Subcutaneous abdominal adipose tissue (tissue), 5 donors: ENCODE measurements around the gene TPT1.
"Not testable (repeated sequence)": the region's sequence is repeated elsewhere in the genome, so short reads cannot be mapped to it uniquely, and the experiment has no call there.

Experiments used
- H3K27ac ChIP-seq: one replicate; pipeline ENCODE4 v1.7.0; 2013; ENCODE audit warnings: low read depth, mild to moderate bottlenecking, inconsistent platforms, low read length, moderate library complexity
- H3K27me3 ChIP-seq, 5 donors: one replicate each; pipeline ENCODE4 v1.7.0; 2013; ENCODE audit warnings: low read length in 5 of 5, inconsistent platforms in 1 of 5; ENCODE audit not compliant: control insufficient read depth in 5 of 5, insufficient read depth in 4 of 5
- H3K36me3 ChIP-seq, 5 donors: one replicate each; pipeline ENCODE4 v1.7.0; 2013; ENCODE audit warnings: low read length in 5 of 5; ENCODE audit not compliant: control insufficient read depth in 5 of 5, insufficient read depth in 5 of 5
- H3K4me1 ChIP-seq, 5 donors: one replicate each; pipeline ENCODE4 v1.7.0; 2013; ENCODE audit warnings: low read length in 5 of 5, mild to moderate bottlenecking in 3 of 5, moderate library complexity in 1 of 5; ENCODE audit not compliant: control insufficient read depth in 5 of 5, insufficient read depth in 5 of 5
- H3K4me3 ChIP-seq, 5 donors: one replicate each; pipeline ENCODE4 v1.7.0; 2013; ENCODE audit warnings: low read length in 5 of 5, low read depth in 1 of 5
- H3K9ac ChIP-seq, 5 donors: one replicate each; pipeline ENCODE4 v1.7.0; 2013; ENCODE audit warnings: low read length in 5 of 5, mild to moderate bottlenecking in 4 of 5, moderate library complexity in 3 of 5
- H3K9me3 ChIP-seq, 5 donors: one replicate each; pipeline ENCODE4 v1.7.0; 2013; ENCODE audit warnings: low read length in 5 of 5; ENCODE audit not compliant: control insufficient read depth in 5 of 5
- donor health status: healthy.
- donor health status: healthy.
- donor health status: healthy.
- donor health status: healthy.
- donor health status: healthy.

The TPT1 gene

DNA sequence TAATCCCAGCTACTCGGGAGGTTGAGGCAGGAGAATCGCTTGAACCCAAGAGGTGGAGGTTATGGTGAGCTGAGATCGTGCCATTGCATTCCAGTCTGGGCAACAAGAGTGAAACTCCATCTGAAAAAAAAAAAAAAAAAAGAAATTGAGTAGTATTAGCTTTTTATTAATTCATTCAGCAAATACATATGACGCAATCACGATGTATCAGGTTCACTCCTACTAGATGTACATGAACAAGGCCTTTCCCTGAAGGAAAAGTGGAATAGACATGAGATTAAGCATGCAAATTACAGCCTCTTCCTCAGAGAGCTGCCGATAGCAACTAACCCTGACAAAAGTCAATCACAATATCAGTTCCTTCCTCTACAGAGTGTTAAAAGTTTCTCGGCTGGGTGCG, 9.2 kb upstream of the TPT1 start:
- H3K27ac ChIP-seq = no peak overlapping the region
- no peaks in the 10 kb centered on the region for H3K4me1 ChIP-seq
- H3K9me3 ChIP-seq = no peaks in the 10 kb centered on the region
- H3K27me3 ChIP-seq = no peaks in the 10 kb centered on the region
- H3K4me3 ChIP-seq = no peak overlapping the region
- H3K9ac ChIP-seq = no peak overlapping the region
- H3K36me3 ChIP-seq = peaks cover 4 to 60% (median 35%) of the 10 kb centered on the region in 5 donors

GRCh38 chr13:45349438-45349837, 8.5 kb upstream of the TPT1 start:
- Histone ChIP-seq H3K4me1 (no peaks in the 10 kb centered on the region), H3K9ac (no peak overlapping the region), H3K9me3 (no peaks in the 10 kb centered on the region), H3K27ac (no peak overlapping the region), H3K36me3 (peaks cover 4 to 58% (median 32%) of the 10 kb centered on the region in 5 donors), H3K4me3 (no peak overlapping the region), H3K27me3 (no peaks in the 10 kb centered on the region)

DNA sequence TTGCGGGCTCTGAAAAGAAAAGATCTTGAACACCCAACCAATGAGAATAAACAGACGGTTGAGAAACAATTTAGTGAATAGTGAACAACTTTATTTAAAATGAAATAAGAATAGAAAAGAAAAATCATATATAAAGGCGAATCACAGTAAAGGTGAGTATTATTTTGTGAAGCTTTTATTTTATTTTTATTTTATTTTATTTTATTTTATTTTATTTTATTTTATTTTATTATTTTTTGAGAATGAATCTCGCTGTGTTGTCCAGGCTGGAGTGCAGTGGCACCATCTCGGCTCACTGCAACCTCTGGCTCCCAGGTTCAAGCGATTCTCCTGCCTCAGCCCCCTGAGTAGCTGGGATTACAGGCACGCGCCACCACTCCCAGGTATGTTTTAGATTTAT, 3.1 kb upstream of the TPT1 start:
- H3K27ac ChIP-seq = not testable (repeated sequence)
- H3K4me1 ChIP-seq = peaks cover 1 to 26% (median 17%) of the 10 kb centered on the region in 5 donors

DNA sequence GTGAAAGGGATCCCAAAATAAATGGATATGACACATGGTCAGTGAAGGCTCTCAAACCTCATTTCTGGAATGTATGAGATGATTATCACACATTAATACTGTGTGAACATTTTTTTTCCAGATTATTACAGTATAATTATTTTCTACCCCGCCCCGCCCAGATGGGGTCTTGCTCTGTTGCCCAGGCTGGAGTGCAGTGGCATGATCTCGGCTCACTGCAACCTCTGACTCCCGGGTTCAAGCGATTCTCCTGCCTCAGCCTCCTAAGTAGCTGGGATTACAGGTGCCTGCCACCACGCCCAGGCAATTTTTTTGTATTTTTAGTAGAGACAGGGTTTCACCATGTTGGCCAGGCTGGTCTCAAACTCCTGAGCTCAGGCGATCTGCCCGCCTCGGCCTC, 2.1 kb upstream of the TPT1 start:
- not testable (repeated sequence) for H3K4me3 ChIP-seq, H3K9me3 ChIP-seq, H3K27me3 ChIP-seq, H3K27ac ChIP-seq, H3K9ac ChIP-seq
- Histone ChIP-seq H3K36me3 (peaks cover 18 to 38% (median 31%) of the 10 kb centered on the region in 5 donors), H3K4me1 (peaks cover 4 to 36% (median 27%) of the 10 kb centered on the region in 5 donors)

More for the DNA sequence above, 3.1 kb upstream of the TPT1 start:
- H3K9ac ChIP-seq, H3K9me3 ChIP-seq, H3K4me3 ChIP-seq, H3K27me3 ChIP-seq: not testable (repeated sequence)
- H3K36me3 ChIP-seq = peaks cover 10 to 34% (median 21%) of the 10 kb centered on the region in 5 donors

- Histone ChIP-seq H3K27ac (peak overlapping the region; percentile 100), H3K36me3 (peaks cover 21 to 38% (median 35%) of the 10 kb centered on the region in 5 donors)
Observed at GRCh38 chr13:45342668-45343067, 1.7 kb upstream of the TPT1 start.

DNA sequence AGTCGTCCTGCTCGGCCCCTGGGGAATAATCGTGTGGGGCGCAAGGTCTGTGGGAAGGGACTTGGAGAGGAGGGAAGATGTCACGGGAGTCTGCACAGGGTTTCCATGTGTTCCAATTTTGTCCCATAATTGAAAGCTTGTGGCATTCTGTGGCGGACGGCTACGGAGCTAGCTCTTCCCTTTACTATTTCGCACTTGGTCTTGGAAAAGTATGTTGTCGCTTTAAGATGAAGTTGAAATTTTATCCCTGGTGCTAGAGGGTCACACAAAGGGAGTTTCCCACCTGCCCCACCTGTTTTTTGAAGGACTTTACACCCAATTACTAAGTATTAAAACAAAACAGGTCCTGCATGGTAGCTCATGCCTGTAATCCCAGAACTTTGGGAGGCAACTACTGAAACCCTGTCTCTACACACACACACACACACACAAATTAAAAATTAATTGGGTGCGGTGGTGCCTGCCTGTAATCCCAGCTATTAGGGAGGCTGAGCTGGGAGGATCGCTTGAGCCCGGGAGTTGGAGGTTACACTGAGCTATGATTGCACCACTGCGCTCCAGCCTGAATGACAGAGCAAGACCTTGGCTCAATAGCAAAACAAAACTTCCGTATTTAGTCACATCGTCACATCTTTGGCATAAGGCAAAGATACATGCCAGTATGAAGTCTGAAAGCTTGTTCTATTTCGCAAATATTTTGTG, 967 bp upstream of the TPT1 start:
- H3K4me1 ChIP-seq = peaks cover 4 to 47% (median 37%) of the 10 kb centered on the region in 5 donors
- peaks cover 28 to 41% (median 39%) of the 10 kb centered on the region in 5 donors for H3K36me3 ChIP-seq
- peak overlapping the region; percentile 100 for H3K27ac ChIP-seq

More at GRCh38 chr13:45342668-45343067, 1.7 kb upstream of the TPT1 start:
- not testable (repeated sequence) for H3K9me3 ChIP-seq, H3K27me3 ChIP-seq
- H3K4me3 ChIP-seq = peak overlapping the region in 2 of 5 donors; percentile 83 to 94
- H3K4me1 ChIP-seq = peaks cover 4 to 40% (median 31%) of the 10 kb centered on the region in 5 donors
- H3K9ac ChIP-seq = peak overlapping the region in 1 of 5 donors; percentile 88

DNA sequence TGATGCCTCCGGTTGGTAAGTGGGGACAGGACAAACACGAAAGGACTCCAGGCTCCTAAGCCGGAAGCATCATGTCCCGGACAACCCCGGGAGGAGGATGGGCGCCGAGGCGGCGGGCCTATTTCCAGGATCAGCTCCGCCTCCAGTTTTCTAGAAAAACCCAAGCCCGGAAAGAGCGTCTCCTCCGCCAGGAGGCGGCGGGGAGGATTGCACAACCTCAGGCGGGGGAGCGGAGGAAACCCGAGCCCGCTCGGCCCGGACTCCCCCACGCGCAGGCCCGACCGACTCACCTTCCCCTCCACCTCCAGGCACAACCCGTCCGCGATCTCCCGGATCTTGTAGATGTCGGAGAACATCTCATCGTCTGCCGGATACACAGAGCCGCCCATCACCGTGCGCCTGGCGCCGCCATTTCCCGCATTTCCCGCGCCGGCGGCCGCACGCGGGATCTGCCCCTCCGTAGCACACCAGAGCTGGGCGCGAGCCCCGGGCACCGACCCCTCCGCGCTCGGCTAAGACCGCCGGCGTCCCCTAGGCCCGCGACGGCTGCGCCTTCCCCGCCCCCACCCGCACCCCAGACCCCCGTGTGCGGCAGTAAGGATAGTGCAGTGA, 455 bp downstream of the TPT1 start:
- Histone ChIP-seq H3K36me3 (peaks cover 36 to 51% (median 48%) of the 10 kb centered on the region in 5 donors), H3K9me3 (no peaks in the 10 kb centered on the region), H3K4me3 (peak overlapping the region; percentile 88 to 94 (median 90)), H3K4me1 (peaks cover 4 to 60% (median 48%) of the 10 kb centered on the region in 5 donors), H3K27me3 (no peaks in the 10 kb centered on the region), H3K27ac (peak overlapping the region; percentile 100), H3K9ac (peak overlapping the region; percentile 89 to 100 (median 98))

More for the DNA sequence above, 967 bp upstream of the TPT1 start:
- Histone ChIP-seq H3K4me3 (peak overlapping the region; percentile 67 to 94 (median 86)), H3K9ac (peak overlapping the region; percentile 85 to 95 (median 92)), H3K27me3 (no peaks in the 10 kb centered on the region), H3K9me3 (no peaks in the 10 kb centered on the region)

- Histone ChIP-seq H3K9ac (peak overlapping the region; percentile 63 to 100 (median 98)), H3K27me3 (no peaks in the 10 kb centered on the region), H3K27ac (peak overlapping the region; percentile 100), H3K4me1 (peaks cover 4 to 67% (median 51%) of the 10 kb centered on the region in 5 donors), H3K36me3 (peaks cover 40 to 58% (median 55%) of the 10 kb centered on the region in 5 donors), H3K9me3 (no peaks in the 10 kb centered on the region), H3K4me3 (peak overlapping the region; percentile 88 to 94 (median 90))
Observed at GRCh38 chr13:45339867-45340266, 1.1 kb downstream of the TPT1 start.

DNA sequence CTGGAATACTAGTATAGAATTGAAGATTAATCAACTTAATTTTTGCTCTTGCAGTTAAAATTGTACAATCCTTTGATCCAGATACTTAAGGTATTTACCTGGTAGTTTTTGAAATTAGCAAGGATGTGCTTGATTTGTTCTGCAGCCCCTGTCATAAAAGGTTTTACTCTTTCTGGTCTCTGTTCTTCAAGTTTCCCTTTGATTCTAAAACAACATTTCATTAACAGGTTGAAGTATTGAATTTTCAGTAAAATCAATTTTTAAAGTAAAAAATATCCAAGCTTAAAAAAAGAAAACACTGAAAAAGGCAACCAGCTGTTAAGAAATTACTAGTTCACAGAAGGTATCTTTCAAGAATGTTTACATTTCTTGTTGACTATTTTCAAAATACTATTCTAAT, 1.6 kb downstream of the TPT1 start:
- H3K9ac ChIP-seq = peak overlapping the region; percentile 63 to 100 (median 98)
- peaks cover 4 to 71% (median 55%) of the 10 kb centered on the region in 5 donors for H3K4me1 ChIP-seq
- H3K27ac ChIP-seq = peak overlapping the region; percentile 100
- no peaks in the 10 kb centered on the region for H3K9me3 ChIP-seq
- no peaks in the 10 kb centered on the region for H3K27me3 ChIP-seq
- peaks cover 40 to 58% (median 52%) of the 10 kb centered on the region in 5 donors for H3K36me3 ChIP-seq
- H3K4me3 ChIP-seq = peak overlapping the region; percentile 88 to 94 (median 90)

DNA sequence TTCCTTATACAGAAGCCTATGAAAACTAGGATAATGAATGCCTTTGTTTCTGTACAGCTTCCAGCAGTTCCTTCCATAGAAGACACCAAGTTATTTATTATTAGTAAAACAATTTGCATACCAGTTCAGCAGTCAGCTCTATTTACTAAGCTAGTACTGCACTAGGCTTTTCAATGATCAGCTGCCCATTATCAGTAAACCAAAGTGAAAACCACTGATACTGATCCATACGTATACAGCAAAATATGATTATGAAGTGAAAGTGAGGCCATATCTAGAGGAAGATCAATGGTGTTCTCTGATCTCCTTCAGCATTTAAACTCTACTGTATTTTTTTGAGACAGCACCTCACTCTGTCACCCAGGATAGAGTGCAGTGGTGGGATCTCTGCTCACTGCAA, 3.2 kb downstream of the TPT1 start:
- Histone ChIP-seq H3K4me3 (peak overlapping the region; percentile 9 to 27 (median 21)), H3K27me3 (no peaks in the 10 kb centered on the region), H3K9me3 (no peaks in the 10 kb centered on the region), H3K4me1 (peaks cover 4 to 80% (median 65%) of the 10 kb centered on the region in 5 donors), H3K9ac (peak overlapping the region in 1 of 5 donors; percentile 98), H3K36me3 (peaks cover 40 to 56% (median 52%) of the 10 kb centered on the region in 5 donors), H3K27ac (peak overlapping the region; percentile 100)
